Neural cell (in vitro differentiated cells): ENCODE data around the gene ATOH1. TPM values are rescaled to one million over a fixed set of nuclear protein-coding genes. Genes with fewer than 3 reads are reported as not detected.

ENCODE experiments used
- H2AFZ ChIP-seq: fragments of 200-600, 300-800 bp; sonication (generic), shearing (Covaris generic); 2 replicates; pipeline ENCODE4 v1.6.0; 2014; ENCODE audit warnings: low read depth, mild to moderate bottlenecking, antibody characterized with exemption, low read length, moderate library complexity
- H3F3A ChIP-seq: fragments of 200-600 bp; shearing (Covaris generic); 2 replicates; pipeline ENCODE4 v1.6.1; 2016; ENCODE audit warnings: mild to moderate bottlenecking, moderate library complexity, mixed read lengths, antibody characterized with exemption, low read length; ENCODE audit not compliant: insufficient read depth, poor library complexity, severe bottlenecking
- H3K27ac ChIP-seq: fragments of 200-600, 300-800 bp; sonication (generic), shearing (Covaris generic); 2 replicates; pipeline ENCODE4 v1.5.1; 2014; ENCODE audit warnings: mild to moderate bottlenecking, low read length, moderate library complexity
- H3K27me3 ChIP-seq: fragments of 300-800, 200-600 bp; sonication (generic), shearing (Covaris generic); 2 replicates; pipeline ENCODE4 v1.6.0; 2014; ENCODE audit warnings: mild to moderate bottlenecking, low read depth, low read length, moderate library complexity; ENCODE audit not compliant: insufficient read depth
- H3K36me3 ChIP-seq: fragments of 300-800, 200-600 bp; sonication (generic), shearing (Covaris generic); 2 replicates; pipeline ENCODE4 v1.5.1; 2014; ENCODE audit warnings: mild to moderate bottlenecking, antibody characterized with exemption, low read length, moderate library complexity; ENCODE audit not compliant: insufficient read depth
- H3K4me2 ChIP-seq: fragments of 300-800, 200-600 bp; sonication (generic), shearing (Covaris generic); 2 replicates; pipeline ENCODE4 v1.6.0; 2014; ENCODE audit warnings: mild to moderate bottlenecking, low read length
- H3K4me3 ChIP-seq: fragments of 300-800, 200-600 bp; sonication (generic), shearing (Covaris generic); 2 replicates; pipeline ENCODE4 v1.5.1; 2014; ENCODE audit warnings: mild to moderate bottlenecking, low read length, moderate library complexity
- H3K79me2 ChIP-seq: fragments of 200-600 bp; shearing (Covaris generic); replicated peaks from 2 replicates; pipeline ENCODE4 v1.6.0; 2014; ENCODE audit warnings: mild to moderate bottlenecking, low read length, moderate library complexity; ENCODE audit not compliant: insufficient read depth
- H3K9ac ChIP-seq: fragments of 300-800, 200-600 bp; sonication (generic), shearing (Covaris generic); 2 replicates; pipeline ENCODE4 v1.6.1; 2016; ENCODE audit warnings: mild to moderate bottlenecking, low read length, mixed read lengths
- H3K9me2 ChIP-seq: fragments of 200-600 bp; shearing (Covaris generic); 2 replicates; pipeline ENCODE4 v1.6.1; 2016; ENCODE audit warnings: mild to moderate bottlenecking, low read length, mixed read lengths; ENCODE audit not compliant: insufficient read depth
- H3K9me3 ChIP-seq: fragments of 200-600, 300-800 bp; sonication (generic), shearing (Covaris generic); 2 replicates; pipeline ENCODE4 v1.6.1; 2016; ENCODE audit warnings: mild to moderate bottlenecking, mixed run types, low read length, moderate library complexity, mixed read lengths
- H4K20me1 ChIP-seq: fragments of 200-600 bp; shearing (Covaris generic); 2 replicates; pipeline ENCODE4 v1.6.1; 2016; ENCODE audit warnings: mild to moderate bottlenecking, mixed run types; ENCODE audit not compliant: insufficient read depth
- CTCF ChIP-seq: fragments of 450-650 bp; IDR thresholded peaks from 2 replicates; pipeline ENCODE4 v1.5.1; 2014; ENCODE audit warnings: antibody characterized with exemption, mild to moderate bottlenecking, moderate library complexity; ENCODE audit not compliant: poor library complexity, severe bottlenecking
- EP300 ChIP-seq: fragments of 450-650 bp; conservative IDR thresholded peaks from 2 replicates; pipeline ENCODE4 v1.6.1; 2014; ENCODE audit warnings: antibody characterized with exemption, mild to moderate bottlenecking, moderate library complexity; ENCODE audit not compliant: poor library complexity, severe bottlenecking
- EZH2 ChIP-seq: fragments of 200-600, 300-800 bp; shearing (Covaris generic), sonication (generic); IDR thresholded peaks from 2 replicates; pipeline ENCODE4 v1.6.1; 2014; ENCODE audit warnings: antibody characterized with exemption, low read length, borderline replicate concordance, mild to moderate bottlenecking; ENCODE audit not compliant: insufficient read depth, poor library complexity, severe bottlenecking
- MXI1 ChIP-seq: fragments of 450-650 bp; conservative IDR thresholded peaks from 2 replicates; pipeline ENCODE4 v1.6.1; 2014; ENCODE audit warnings: antibody characterized with exemption, mild to moderate bottlenecking; ENCODE audit not compliant: poor library complexity, severe bottlenecking
- POLR2AphosphoS5 ChIP-seq: IDR thresholded peaks from 2 replicates; pipeline ENCODE4 v1.6.1; 2012
- RAD21 ChIP-seq: fragments of 450-650 bp; conservative IDR thresholded peaks from 2 replicates; pipeline ENCODE4 v1.6.1; 2014; ENCODE audit warnings: antibody characterized with exemption, mild to moderate bottlenecking, moderate library complexity
- SMC3 ChIP-seq: fragments of 450-650 bp; conservative IDR thresholded peaks from 2 replicates; pipeline ENCODE4 v1.6.1; 2014; ENCODE audit warnings: antibody characterized with exemption, mild to moderate bottlenecking, moderate library complexity; ENCODE audit not compliant: poor library complexity
- TAF1 ChIP-seq: IDR thresholded peaks from 2 replicates; pipeline ENCODE4 v1.6.1; 2012; ENCODE audit warnings: low read depth
- polyA plus RNA-seq: library from polyadenylated mRNA; depleted of rRNA; stranded (reverse); fragments of >200 nt; gene quantifications from 2 replicates; pipeline ENCODE4 v1.2.3, GENCODE V29; 2014
- TF ChIP-seq, protein P1 (sequence below): IDR thresholded peaks from 2 replicates; pipeline ENCODE4 v1.6.1; 2012; ENCODE audit warnings: borderline replicate concordance

The ATOH1 gene
- polyA plus RNA-seq, 1 donor from 2014 or later, result 0.22 TPM

GRCh38 chr4:93814141-93814540 lies 14.4 kb upstream of the ATOH1 start:
- Histone ChIP-seq H3K4me2 (no peak overlapping the region), H3K9me3 (no peaks in the 10 kb centered on the region), H3F3A (no peaks in the 10 kb centered on the region), H2AFZ (no peak overlapping the region), H4K20me1 (no peaks in the 10 kb centered on the region), H3K79me2 (no peaks in the 10 kb centered on the region), H3K27me3 (no peaks in the 10 kb centered on the region), H3K27ac (no peak overlapping the region), H3K9ac (no peak overlapping the region), H3K4me3 (no peak overlapping the region), H3K9me2 (no peaks in the 10 kb centered on the region), H3K36me3 (no peaks in the 10 kb centered on the region)
- no peak for TF ChIP-seq SMC3
- TF ChIP-seq TAF1, result no peak
- TF ChIP-seq POLR2AphosphoS5, result no peak
- TF ChIP-seq MXI1, result no peak
- no peak for TF ChIP-seq CTCF
- TF ChIP-seq, protein P1, sequence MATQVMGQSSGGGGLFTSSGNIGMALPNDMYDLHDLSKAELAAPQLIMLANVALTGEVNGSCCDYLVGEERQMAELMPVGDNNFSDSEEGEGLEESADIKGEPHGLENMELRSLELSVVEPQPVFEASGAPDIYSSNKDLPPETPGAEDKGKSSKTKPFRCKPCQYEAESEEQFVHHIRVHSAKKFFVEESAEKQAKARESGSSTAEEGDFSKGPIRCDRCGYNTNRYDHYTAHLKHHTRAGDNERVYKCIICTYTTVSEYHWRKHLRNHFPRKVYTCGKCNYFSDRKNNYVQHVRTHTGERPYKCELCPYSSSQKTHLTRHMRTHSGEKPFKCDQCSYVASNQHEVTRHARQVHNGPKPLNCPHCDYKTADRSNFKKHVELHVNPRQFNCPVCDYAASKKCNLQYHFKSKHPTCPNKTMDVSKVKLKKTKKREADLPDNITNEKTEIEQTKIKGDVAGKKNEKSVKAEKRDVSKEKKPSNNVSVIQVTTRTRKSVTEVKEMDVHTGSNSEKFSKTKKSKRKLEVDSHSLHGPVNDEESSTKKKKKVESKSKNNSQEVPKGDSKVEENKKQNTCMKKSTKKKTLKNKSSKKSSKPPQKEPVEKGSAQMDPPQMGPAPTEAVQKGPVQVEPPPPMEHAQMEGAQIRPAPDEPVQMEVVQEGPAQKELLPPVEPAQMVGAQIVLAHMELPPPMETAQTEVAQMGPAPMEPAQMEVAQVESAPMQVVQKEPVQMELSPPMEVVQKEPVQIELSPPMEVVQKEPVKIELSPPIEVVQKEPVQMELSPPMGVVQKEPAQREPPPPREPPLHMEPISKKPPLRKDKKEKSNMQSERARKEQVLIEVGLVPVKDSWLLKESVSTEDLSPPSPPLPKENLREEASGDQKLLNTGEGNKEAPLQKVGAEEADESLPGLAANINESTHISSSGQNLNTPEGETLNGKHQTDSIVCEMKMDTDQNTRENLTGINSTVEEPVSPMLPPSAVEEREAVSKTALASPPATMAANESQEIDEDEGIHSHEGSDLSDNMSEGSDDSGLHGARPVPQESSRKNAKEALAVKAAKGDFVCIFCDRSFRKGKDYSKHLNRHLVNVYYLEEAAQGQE, result no peak
- no peak for TF ChIP-seq RAD21
- TF ChIP-seq EZH2, result no peak
- no peak for TF ChIP-seq EP300

- no peak overlapping the region for H3K27ac ChIP-seq
- H3K9ac ChIP-seq, result no peak overlapping the region
- no peaks in the 10 kb centered on the region for H4K20me1 ChIP-seq
- TF ChIP-seq CTCF, result no peak
- no peak for TF ChIP-seq MXI1
- no peak for TF ChIP-seq EZH2
- TF ChIP-seq TAF1, result no peak
- TF ChIP-seq EP300, result no peak
- TF ChIP-seq, protein P1, result no peak
- no peak overlapping the region for H3K4me3 ChIP-seq
- H2AFZ ChIP-seq, result no peak overlapping the region
- H3F3A ChIP-seq, result no peaks in the 10 kb centered on the region
- H3K9me2 ChIP-seq, result no peaks in the 10 kb centered on the region
- H3K9me3 ChIP-seq, result no peaks in the 10 kb centered on the region
- H3K36me3 ChIP-seq, result no peaks in the 10 kb centered on the region
- no peaks in the 10 kb centered on the region for H3K27me3 ChIP-seq
- H3K4me2 ChIP-seq, result no peak overlapping the region
- H3K79me2 ChIP-seq, result no peaks in the 10 kb centered on the region
These were observed 13.8 kb upstream of the ATOH1 start for GRCh38 chr4:93814722-93815121.
